Lung (tissue), 12 donors: ENCODE results near the gene MUS81. TPM values are rescaled to one million over a fixed set of nuclear protein-coding genes. Genes with fewer than 3 reads are reported as not detected.

ENCODE experiments used
- ATAC-seq: fragments of 200-7000 bp; cut with Tn5 transposase; one replicate; pipeline ENCODE4 v1.9.1; 2020; ENCODE audit warnings: moderate number of reproducible peaks; ENCODE audit not compliant: insufficient read depth, low FRiP score
- DNase-seq, 3 donors: peaks; one replicate each; pipeline ENCODE4 v3.0.0-alpha.2; 2013 to 2017
- H3K27ac ChIP-seq, 2 donors: one replicate each; pipeline ENCODE4 v1.5.1; 2013; ENCODE audit warnings: mild to moderate bottlenecking in 2 of 2, moderate library complexity in 2 of 2, control low read depth in 1 of 2, inconsistent platforms in 1 of 2, low read depth in 1 of 2, low read length in 1 of 2
- H3K27me3 ChIP-seq, 3 donors: one replicate each; pipeline ENCODE4 v1.5.1; 2013; ENCODE audit warnings: low read length in 2 of 3; ENCODE audit not compliant: control insufficient read depth in 3 of 3, insufficient read depth in 3 of 3
- H3K36me3 ChIP-seq, 4 donors: one replicate each; pipeline ENCODE4 v1.5.1; 2013; ENCODE audit warnings: low read length in 4 of 4, mild to moderate bottlenecking in 1 of 4, moderate library complexity in 1 of 4; ENCODE audit not compliant: control insufficient read depth in 4 of 4, insufficient read depth in 4 of 4
- H3K4me1 ChIP-seq, 5 donors: one replicate each; pipeline ENCODE4 v1.5.1; 2013; ENCODE audit warnings: low read length in 5 of 5, mild to moderate bottlenecking in 2 of 5, moderate library complexity in 1 of 5; ENCODE audit not compliant: control insufficient read depth in 5 of 5, insufficient read depth in 5 of 5
- H3K4me3 ChIP-seq: one replicate; pipeline ENCODE4 v1.5.1; 2013; ENCODE audit warnings: mild to moderate bottlenecking, control low read depth, moderate library complexity
- H3K9ac ChIP-seq, 2 donors: one replicate each; pipeline ENCODE4 v1.5.1; 2013; ENCODE audit warnings: low read length in 2 of 2, control low read depth in 1 of 2; ENCODE audit not compliant: insufficient read depth in 1 of 2
- H3K9me3 ChIP-seq, 4 donors: one replicate each; pipeline ENCODE4 v1.5.1; 2013; ENCODE audit warnings: low read length in 3 of 4, mild to moderate bottlenecking in 1 of 4, moderate library complexity in 1 of 4; ENCODE audit not compliant: control insufficient read depth in 4 of 4, insufficient read depth in 3 of 4
- CTCF ChIP-seq: IDR thresholded peaks from 2 replicates; pipeline ENCODE4 v1.5.1; 2012; ENCODE audit warnings: mild to moderate bottlenecking; ENCODE audit errors: control extremely low read depth, extremely low read depth
- WGBS, 2 donors: extraction: QIAGEN DNeasy Blood & Tissue Kit; methylation state at CpG; one replicate each; pipeline ENCODE4 v1.1.7; 2013; 5-methylcytosine and 5-hydroxymethylcytosine counted together
- polyA plus RNA-seq, 2 donors: library from polyadenylated mRNA; stranded (reverse); fragments of 200-250 nt; gene quantifications; one replicate each; pipeline ENCODE4 v1.2.1, GENCODE V29; 2013
- total RNA-seq, 2 donors: library from RNA; depleted of rRNA in 1 of 2; stranded (reverse); fragments of >200 nt in 1 of 2; gene quantifications; one replicate each; pipeline ENCODE4 v1.2.1, GENCODE V29; 2014 to 2021
- donor health status: control.
- donor health status: control.
- donor health status: Bipolar disorder and iron deficiency.
- donor health status: healthy.
- donor health status: DM: yes; HTN: yes; CAD: no.

MUS81 gene
- total and polyA plus RNA-seq, 4 donors: 35.0 to 62.2 (median 53.8) TPM

DNA sequence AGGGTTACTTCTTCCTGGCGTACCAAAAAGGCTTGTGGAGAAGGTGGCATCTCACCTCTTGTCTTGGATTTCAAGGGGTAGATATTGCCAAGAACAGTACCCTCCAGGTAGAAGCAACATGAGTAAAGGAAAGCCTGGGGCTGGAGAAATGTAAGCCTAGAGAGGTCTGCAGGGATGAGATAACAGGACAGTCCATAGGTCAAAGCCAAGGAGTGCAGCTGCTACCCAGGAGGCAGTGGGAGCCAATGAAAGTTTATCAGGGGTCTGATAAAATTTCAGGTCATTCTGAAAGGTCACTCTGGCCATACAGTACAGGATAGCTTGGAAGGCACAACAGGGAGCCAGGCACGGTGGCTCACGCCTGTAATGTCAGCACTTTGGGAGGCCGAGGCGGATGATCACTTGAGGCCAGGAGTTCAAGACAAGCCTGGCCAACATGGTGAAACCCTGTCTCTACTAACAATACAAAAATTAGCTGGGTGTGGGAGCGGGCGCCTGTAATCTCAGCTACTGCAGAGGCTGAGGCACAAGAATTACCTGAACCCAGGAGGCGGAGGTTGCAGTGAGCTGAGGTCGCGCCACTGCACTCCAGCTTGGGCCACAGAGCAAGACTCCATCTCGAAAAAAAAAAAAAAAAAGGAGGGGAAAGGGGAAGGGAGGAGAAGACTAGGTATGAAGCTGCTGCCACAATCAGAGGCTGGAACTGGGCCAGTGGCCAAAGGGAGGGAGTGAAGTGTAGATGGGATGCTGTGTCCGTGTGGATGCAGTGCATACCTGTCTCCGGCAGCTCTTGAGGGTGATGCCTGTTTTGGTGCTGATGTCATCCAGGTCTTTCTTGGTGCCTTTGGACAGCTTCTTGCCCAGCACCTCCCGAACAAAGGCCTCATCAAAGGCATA, 26.8 kb downstream of the MUS81 start:
- DNase-seq (no peak), ATAC-seq (no peak)
- Histone ChIP-seq H3K4me3 (no peak overlapping the region), H3K9me3 (no peaks in the 10 kb centered on the region), H3K9ac (peak overlapping the region; percentile 39 to 67), H3K4me1 (peaks cover 5 to 44% (median 12%) of the 10 kb centered on the region in 5 donors), H3K36me3 (peaks cover 7 to 29% (median 24%) of the 10 kb centered on the region in 4 donors), H3K27ac (peak overlapping the region in 1 of 2 donors; percentile 95), H3K27me3 (no peaks in the 10 kb centered on the region)
- 87 to 91% methylated on average over 14 of the region's 14 CpGs for WGBS, 2 donors
- no peak for TF ChIP-seq CTCF

- no peak for TF ChIP-seq CTCF
- no peak for ATAC-seq
- no peak for DNase-seq
These were observed 27.5 kb downstream of the MUS81 start for GRCh38 chr11:65887723-65888162.

DNA sequence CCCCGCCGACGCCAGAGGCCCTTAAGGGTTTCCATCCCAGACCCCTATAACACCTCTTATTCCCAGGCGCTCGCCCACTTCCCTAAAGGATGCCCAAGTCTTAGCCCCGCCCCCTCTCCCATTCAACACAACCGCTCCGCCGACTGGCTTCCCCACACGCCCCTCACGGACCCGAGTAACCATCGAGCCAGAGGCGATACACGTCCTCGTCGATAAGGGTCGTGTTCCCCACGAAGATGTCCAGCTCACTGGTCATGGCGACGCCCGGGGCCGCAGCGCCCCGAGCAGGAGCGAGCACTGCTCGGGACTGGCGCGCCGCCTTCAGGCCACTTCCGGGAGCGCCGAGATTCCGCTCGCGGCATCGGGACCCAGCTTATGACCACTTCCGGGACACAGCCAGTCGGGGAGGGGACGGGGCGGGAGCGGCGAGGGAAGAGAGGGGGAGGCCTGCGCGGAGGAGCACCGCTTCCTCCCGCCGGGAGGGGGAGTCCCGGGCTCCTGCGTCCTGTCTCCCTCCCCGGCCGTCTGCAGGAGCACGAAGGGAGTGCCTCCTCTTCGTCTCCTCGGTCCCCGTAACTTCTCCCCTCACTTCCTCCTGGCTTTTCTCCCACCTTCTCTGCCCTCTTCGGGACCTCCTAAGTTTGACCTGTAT, 28.1 kb downstream of the MUS81 start, which contains the start of gene FIBP:
Gene FIBP, minus strand, starts transcription at position 309 of the 652 bp plus-strand sequence. Its CDS starts 53 bp downstream, at position 256.
- TF ChIP-seq CTCF: peak; percentile 60
- H3K9me3 ChIP-seq: no peaks in the 10 kb centered on the region
- peak; percentile 98 to 99 (median 99) for DNase-seq
- WGBS, 2 donors: 1% methylated on average over 48 to 56 of the region's 57 CpGs
- H3K27ac ChIP-seq: peak within 1 kb of the TSS; percentile 95
- no peaks in the 10 kb centered on the region for H3K27me3 ChIP-seq
- ATAC-seq: peak; percentile 75
- H3K36me3 ChIP-seq: peaks cover 7 to 23% (median 19%) of the 10 kb centered on the region in 4 donors
- peak within 1 kb of the TSS; percentile 67 for H3K4me3 ChIP-seq
- H3K4me1 ChIP-seq: peaks cover 5 to 54% (median 13%) of the 10 kb centered on the region in 5 donors
- H3K9ac ChIP-seq: peak within 1 kb of the TSS; percentile 59 to 94

More at GRCh38 chr11:65887723-65888162, 27.5 kb downstream of the MUS81 start:
- Histone ChIP-seq H3K4me1 (peaks cover 5 to 51% (median 13%) of the 10 kb centered on the region in 5 donors), H3K4me3 (peak overlapping the region; percentile 67), H3K27ac (peak overlapping the region; percentile 82 to 95), H3K9me3 (no peaks in the 10 kb centered on the region), H3K36me3 (peaks cover 7 to 23% (median 23%) of the 10 kb centered on the region in 4 donors), H3K27me3 (no peaks in the 10 kb centered on the region), H3K9ac (peak overlapping the region; percentile 39 to 67)
- 5% methylated on average over 23 of the region's 23 CpGs for WGBS, 2 donors
